ENCODE results near the gene NPAS3.

The NPAS3 gene

GRCh38 chr14:33118668-33119067, 180.0 kb downstream of the NPAS3 start:
- no peak overlapping the region for H3K4me3 ChIP-seq (ENCODE audit: low read depth, low read length)
- TF ChIP-seq, protein P1, sequence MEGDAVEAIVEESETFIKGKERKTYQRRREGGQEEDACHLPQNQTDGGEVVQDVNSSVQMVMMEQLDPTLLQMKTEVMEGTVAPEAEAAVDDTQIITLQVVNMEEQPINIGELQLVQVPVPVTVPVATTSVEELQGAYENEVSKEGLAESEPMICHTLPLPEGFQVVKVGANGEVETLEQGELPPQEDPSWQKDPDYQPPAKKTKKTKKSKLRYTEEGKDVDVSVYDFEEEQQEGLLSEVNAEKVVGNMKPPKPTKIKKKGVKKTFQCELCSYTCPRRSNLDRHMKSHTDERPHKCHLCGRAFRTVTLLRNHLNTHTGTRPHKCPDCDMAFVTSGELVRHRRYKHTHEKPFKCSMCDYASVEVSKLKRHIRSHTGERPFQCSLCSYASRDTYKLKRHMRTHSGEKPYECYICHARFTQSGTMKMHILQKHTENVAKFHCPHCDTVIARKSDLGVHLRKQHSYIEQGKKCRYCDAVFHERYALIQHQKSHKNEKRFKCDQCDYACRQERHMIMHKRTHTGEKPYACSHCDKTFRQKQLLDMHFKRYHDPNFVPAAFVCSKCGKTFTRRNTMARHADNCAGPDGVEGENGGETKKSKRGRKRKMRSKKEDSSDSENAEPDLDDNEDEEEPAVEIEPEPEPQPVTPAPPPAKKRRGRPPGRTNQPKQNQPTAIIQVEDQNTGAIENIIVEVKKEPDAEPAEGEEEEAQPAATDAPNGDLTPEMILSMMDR (IDR thresholded peaks at IDR 0.05; ENCODE audit: low read depth, low read length, missing control alignments), result no peak
- no peak for DNase-seq (ENCODE audit: low read depth)

GRCh38 chr14:33120341-33120740, 181.7 kb downstream of the NPAS3 start:
- TF ChIP-seq, protein P1 (IDR thresholded peaks at IDR 0.05; ENCODE audit: low read depth, low read length, missing control alignments), result no peak
- no peak for DNase-seq (ENCODE audit: low read depth)

GRCh38 chr14:33120966-33121365, 182.3 kb downstream of the NPAS3 start:
- H3K4me3 ChIP-seq (ENCODE audit: low read depth, low read length), result no peak overlapping the region
- TF ChIP-seq, protein P1 (IDR thresholded peaks at IDR 0.05; ENCODE audit: low read depth, low read length, missing control alignments), result no peak

More at GRCh38 chr14:33120341-33120740, 181.7 kb downstream of the NPAS3 start:
- H3K4me3 ChIP-seq (ENCODE audit: low read depth, low read length), result no peak overlapping the region

GRCh38 chr14:33123281-33123680, 184.6 kb downstream of the NPAS3 start:
- no peak for DNase-seq (ENCODE audit: low read depth)
- TF ChIP-seq, protein P1 (IDR thresholded peaks at IDR 0.05; ENCODE audit: low read depth, low read length, missing control alignments), result no peak
- H3K4me3 ChIP-seq (ENCODE audit: low read depth, low read length), result no peak overlapping the region

More at GRCh38 chr14:33120966-33121365, 182.3 kb downstream of the NPAS3 start:
- DNase-seq (ENCODE audit: low read depth), result no peak

- TF ChIP-seq, protein P1 (IDR thresholded peaks at IDR 0.05; ENCODE audit: low read depth, low read length, missing control alignments), result no peak
- DNase-seq (ENCODE audit: low read depth), result no peak
- H3K4me3 ChIP-seq (ENCODE audit: low read depth, low read length), result no peak overlapping the region
Observed at GRCh38 chr14:33126433-33126832, 187.8 kb downstream of the NPAS3 start.

GRCh38 chr14:33127531-33127930, 188.9 kb downstream of the NPAS3 start:
- TF ChIP-seq, protein P1 (IDR thresholded peaks at IDR 0.05; ENCODE audit: low read depth, low read length, missing control alignments), result no peak
- H3K4me3 ChIP-seq (ENCODE audit: low read depth, low read length), result no peak overlapping the region
- DNase-seq (ENCODE audit: low read depth), result no peak

GRCh38 chr14:33131801-33132200, 193.1 kb downstream of the NPAS3 start:
- no peak for DNase-seq (ENCODE audit: low read depth)
- no peak overlapping the region for H3K4me3 ChIP-seq (ENCODE audit: low read depth, low read length)
- TF ChIP-seq, protein P1 (IDR thresholded peaks at IDR 0.05; ENCODE audit: low read depth, low read length, missing control alignments), result no peak
